ENCODE data around the gene TDRD6.
"Not testable (repeated sequence)": the region's sequence is repeated elsewhere in the genome, so short reads cannot be mapped to it uniquely, and the experiment has no call there.

The TDRD6 gene

DNA sequence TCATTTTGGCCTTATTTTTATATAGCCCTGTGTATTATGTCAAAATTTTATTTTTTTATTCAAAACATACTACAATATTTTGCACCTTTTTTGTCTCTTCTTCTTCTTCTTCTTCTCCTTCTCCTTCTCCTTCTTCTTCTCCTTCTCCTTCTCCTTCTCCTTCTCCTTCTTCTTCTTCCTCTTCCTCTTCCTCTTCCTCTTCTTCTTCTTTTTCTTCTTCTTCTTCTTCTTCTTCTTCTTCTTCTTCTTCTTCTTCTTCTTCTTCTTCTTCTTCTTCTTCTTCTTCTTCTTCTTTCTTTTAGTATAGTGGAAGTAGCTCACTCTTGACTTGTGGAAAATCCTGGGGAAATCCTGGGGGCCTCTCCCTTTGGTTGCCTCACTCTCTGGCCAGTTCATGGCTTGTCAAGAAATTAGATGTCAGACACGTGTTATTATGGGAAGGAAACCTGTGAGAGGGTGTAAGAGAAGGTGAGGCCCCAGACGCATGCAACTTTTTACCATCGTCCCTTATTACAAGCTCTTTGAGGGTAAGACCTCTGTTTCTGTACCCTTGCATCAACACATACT, 56.6 kb downstream of the TDRD6 start:
- not testable (repeated sequence) for DNase-seq (ENCODE audit: low read depth, low spot score)

DNA sequence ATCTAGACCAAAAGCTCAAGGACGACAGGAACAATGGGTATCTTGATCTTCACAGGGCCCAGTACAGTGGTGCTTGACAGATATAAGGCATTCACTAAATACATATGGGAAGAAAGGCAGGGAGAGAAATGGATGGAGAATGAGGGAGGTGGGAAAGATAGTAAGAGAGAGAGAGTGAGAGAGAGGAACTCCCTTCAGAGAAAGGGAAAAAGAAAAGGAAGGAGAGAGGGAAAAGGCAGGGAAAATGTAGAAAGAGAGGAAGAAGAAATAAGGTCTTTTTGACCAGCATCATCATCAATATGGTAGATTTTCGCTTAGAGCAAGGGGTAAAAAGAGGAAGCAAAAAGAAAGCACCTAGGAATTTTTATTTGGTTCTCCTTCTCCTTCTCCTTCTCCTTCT, 58.3 kb downstream of the TDRD6 start:
- DNase-seq (ENCODE audit: low read depth, low spot score) = no peak

DNA sequence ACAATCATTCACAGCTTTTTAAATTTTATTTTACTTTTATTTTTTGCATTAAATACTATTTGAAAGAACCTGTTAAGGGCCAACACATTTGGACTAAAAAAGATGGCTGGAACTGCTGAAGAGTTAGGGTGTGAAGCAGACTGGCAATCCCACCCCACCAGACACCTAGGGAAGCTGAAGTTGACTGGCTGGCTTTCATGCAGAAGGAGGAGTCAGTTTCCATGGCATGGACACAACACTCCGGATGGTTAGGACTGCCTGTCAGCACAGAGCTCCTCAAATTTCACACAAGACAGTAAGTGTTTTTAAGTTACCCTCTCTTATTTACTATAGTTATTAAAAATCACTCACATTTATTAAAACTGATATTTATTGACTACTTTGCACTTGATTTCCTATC, 59.0 kb downstream of the TDRD6 start, which contains the start of gene ANKRD66:
ANKRD66 (plus strand) TSS at position 238 of the 400 bp plus-strand sequence. CDS start 5,016 bp downstream, outside the sequence.
- no peak for DNase-seq (ENCODE audit: low read depth, low spot score)

DNA sequence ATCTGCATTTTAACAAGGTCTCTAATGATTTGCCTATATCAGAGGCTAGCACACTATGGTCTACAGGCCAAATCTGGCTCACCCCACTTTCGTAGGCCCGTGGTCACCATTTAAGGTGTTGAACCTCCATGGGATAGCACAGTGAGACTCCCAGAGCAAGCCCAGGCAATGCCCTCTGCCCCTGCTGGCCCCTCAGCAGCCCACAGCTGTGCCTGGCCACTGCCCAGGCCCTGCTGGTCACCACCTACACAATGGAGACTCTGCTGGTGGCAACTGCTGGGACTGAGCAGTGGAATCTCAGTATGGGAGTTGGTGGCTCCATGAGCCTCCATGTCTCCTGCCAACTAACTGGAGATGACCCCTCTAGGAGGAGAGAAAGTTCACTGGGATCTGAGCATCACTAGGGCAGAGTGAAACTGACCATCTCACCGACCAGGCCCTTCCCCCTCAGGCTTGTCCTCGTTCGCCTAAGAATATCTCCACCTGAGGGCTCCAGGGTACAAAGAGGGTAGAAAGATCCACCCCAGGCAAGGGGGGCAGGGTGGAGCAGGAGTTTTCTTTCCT, 61.3 kb downstream of the TDRD6 start:
- DNase-seq (ENCODE audit: low read depth, low spot score) = no peak

DNA sequence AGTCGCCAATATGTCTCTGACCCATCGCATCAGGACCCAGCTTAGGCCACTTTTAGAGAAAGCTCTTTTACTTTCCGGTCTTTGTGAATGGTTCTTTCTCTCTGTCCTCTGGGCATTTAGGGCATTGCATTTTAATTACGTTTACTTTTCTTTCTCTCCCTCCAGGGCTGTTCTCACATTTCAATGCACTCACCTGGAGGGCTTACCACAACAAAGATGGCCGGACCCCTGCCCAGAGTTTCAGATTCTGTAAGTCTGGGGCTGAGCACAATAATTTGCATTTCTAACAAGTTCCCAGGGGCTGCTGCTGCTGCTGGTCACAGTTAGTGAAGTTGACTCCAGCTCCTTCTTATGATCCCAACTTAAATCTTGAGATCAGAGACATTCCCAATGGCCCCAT, 62.0 kb downstream of the TDRD6 start:
- no peak for DNase-seq (ENCODE audit: low read depth, low spot score)

DNA sequence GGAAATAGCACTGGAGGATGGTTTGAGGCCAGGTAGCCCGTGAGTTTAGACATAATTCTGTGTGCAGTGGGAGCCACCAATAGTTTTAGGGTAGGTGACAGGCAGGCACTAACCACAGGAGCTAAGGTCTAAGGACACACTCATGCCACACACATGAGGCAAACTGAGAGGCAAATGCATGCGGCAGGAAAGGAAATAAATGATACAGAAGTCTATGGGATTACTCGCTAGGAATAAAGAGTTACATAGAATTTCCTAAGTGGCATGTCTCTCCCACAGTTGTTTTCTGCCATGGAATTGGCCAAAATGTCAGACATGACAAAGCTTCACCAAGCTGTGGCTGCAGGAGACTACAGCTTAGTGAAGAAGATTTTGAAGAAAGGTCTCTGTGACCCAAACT, 64.0 kb downstream of the TDRD6 start:
- DNase-seq (ENCODE audit: low read depth, low spot score) = no peak

Measured in astrocyte of the hippocampus (primary cell).